ENCODE results near the gene MDGA2. TPM values are rescaled to one million over a fixed set of nuclear protein-coding genes. Genes with fewer than 3 reads are reported as not detected.

Gene MDGA2
- total RNA-seq, 1 experiment from 2014 or later, result not detected

DNA sequence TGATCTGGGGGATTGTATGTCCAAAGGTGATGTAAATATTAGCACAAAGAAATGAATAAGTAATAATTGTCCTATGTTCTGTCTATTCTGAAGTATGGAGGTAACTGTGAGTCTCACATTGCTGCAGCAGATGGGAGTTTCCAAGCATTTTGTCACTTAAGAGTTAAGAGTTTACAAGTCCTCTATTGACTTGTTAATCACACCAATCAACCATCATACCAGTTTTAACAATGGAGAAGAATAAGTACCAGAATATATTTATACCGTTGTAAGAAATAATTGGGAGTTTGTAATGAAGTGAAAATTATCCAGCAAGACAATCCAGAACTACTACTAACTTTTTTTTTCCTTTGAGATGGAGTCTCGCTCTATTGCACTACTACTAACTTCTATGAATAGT, 139.1 kb downstream of the MDGA2 start (continued):
- TF ChIP-seq, protein P1, sequence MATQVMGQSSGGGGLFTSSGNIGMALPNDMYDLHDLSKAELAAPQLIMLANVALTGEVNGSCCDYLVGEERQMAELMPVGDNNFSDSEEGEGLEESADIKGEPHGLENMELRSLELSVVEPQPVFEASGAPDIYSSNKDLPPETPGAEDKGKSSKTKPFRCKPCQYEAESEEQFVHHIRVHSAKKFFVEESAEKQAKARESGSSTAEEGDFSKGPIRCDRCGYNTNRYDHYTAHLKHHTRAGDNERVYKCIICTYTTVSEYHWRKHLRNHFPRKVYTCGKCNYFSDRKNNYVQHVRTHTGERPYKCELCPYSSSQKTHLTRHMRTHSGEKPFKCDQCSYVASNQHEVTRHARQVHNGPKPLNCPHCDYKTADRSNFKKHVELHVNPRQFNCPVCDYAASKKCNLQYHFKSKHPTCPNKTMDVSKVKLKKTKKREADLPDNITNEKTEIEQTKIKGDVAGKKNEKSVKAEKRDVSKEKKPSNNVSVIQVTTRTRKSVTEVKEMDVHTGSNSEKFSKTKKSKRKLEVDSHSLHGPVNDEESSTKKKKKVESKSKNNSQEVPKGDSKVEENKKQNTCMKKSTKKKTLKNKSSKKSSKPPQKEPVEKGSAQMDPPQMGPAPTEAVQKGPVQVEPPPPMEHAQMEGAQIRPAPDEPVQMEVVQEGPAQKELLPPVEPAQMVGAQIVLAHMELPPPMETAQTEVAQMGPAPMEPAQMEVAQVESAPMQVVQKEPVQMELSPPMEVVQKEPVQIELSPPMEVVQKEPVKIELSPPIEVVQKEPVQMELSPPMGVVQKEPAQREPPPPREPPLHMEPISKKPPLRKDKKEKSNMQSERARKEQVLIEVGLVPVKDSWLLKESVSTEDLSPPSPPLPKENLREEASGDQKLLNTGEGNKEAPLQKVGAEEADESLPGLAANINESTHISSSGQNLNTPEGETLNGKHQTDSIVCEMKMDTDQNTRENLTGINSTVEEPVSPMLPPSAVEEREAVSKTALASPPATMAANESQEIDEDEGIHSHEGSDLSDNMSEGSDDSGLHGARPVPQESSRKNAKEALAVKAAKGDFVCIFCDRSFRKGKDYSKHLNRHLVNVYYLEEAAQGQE (IDR thresholded peaks at IDR 0.05; ENCODE audit: low read depth), result no peak
- no peak for TF ChIP-seq TCF7L2 (IDR thresholded peaks at IDR 0.05; ENCODE audit: borderline replicate concordance, extremely low read depth, insufficient read depth, insufficient read length)
- no peak for TF ChIP-seq FOSL1 (IDR thresholded peaks at IDR 0.05; ENCODE audit: low read depth)
- no peak for TF ChIP-seq SRF (IDR thresholded peaks at IDR 0.05; ENCODE audit: low read depth)

DNA sequence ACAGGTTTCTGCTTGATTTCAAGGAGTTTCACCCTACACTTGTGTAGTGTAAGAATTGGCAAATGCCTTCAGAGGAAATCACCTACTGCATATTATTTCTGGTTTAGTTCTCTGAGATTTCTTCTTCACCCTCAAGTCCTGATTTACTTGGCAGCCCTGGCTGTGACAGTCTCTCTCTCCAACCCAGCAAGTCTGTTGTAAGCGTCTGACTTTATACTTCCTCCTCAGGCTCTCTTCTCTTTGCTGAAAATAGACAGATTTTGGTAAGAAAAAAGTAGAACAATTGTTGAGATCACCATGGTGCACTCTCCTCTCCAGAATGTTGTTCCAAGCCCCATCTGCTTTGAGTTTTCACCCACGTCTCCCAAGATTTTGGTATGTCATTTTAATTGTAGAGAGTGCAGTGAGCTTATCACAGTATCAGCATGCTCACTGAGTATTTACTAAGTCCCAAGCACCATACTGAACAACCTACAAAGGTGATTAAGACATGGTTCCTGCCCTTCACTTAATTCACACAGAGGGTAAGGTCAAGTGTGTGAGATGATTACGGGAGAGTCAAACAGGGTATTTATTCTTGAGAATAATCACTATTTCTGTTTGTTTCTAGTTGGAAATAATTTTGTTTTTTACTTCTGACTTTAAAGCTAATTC, 148.7 kb downstream of the MDGA2 start:
- ATAC-seq, result no peak
- POLR2A ChIA-PET, result no interaction called here
- TF ChIP-seq, protein P2, sequence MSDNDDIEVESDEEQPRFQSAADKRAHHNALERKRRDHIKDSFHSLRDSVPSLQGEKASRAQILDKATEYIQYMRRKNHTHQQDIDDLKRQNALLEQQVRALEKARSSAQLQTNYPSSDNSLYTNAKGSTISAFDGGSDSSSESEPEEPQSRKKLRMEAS (IDR thresholded peaks at IDR 0.05), result no peak
- TF ChIP-seq CEBPB (IDR thresholded peaks at IDR 0.05; ENCODE audit: low read depth) (no peak), RAD21 (IDR thresholded peaks at IDR 0.05; ENCODE audit: low read depth) (no peak), FOSL1 (IDR thresholded peaks at IDR 0.05; ENCODE audit: low read depth) (no peak), YY1 (IDR thresholded peaks at IDR 0.05; ENCODE audit: extremely low read depth, insufficient replicate concordance, low read depth, low read length) (no peak), POLR2AphosphoS5 (IDR thresholded peaks at IDR 0.05; ENCODE audit: low read depth, low read length) (no peak), SIN3A (IDR thresholded peaks at IDR 0.05; ENCODE audit: low read depth) (no peak), CBX3 (IDR thresholded peaks at IDR 0.05; ENCODE audit: low read depth) (no peak), ZFX (IDR thresholded peaks at IDR 0.05) (no peak), TCF7L2 (IDR thresholded peaks at IDR 0.05; ENCODE audit: borderline replicate concordance, extremely low read depth, insufficient read depth, insufficient read length) (no peak), ZNF274 (IDR thresholded peaks at IDR 0.05; ENCODE audit: low read depth, low read length) (no peak), JUND (IDR thresholded peaks at IDR 0.05) (no peak)
- TF ChIP-seq, protein P1 (IDR thresholded peaks at IDR 0.05; ENCODE audit: low read depth), result no peak
- TF ChIP-seq, protein P3, sequence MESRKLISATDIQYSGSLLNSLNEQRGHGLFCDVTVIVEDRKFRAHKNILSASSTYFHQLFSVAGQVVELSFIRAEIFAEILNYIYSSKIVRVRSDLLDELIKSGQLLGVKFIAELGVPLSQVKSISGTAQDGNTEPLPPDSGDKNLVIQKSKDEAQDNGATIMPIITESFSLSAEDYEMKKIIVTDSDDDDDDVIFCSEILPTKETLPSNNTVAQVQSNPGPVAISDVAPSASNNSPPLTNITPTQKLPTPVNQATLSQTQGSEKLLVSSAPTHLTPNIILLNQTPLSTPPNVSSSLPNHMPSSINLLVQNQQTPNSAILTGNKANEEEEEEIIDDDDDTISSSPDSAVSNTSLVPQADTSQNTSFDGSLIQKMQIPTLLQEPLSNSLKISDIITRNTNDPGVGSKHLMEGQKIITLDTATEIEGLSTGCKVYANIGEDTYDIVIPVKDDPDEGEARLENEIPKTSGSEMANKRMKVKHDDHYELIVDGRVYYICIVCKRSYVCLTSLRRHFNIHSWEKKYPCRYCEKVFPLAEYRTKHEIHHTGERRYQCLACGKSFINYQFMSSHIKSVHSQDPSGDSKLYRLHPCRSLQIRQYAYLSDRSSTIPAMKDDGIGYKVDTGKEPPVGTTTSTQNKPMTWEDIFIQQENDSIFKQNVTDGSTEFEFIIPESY (IDR thresholded peaks at IDR 0.05; ENCODE audit: extremely low read depth, insufficient replicate concordance, low read length), result no peak

More for the DNA sequence above, 148.7 kb downstream of the MDGA2 start:
- Histone ChIP-seq H3K36me3 (ENCODE audit: control insufficient read depth in 1 of 2, insufficient read depth in 2 of 2, low read length in 2 of 2) (no peaks in the 10 kb centered on the region), H3K4me3 (replicated peaks in 1 of 2; ENCODE audit: low read depth in 1 of 2, low read length in 2 of 2) (no peak overlapping the region), H3K9me2 (ENCODE audit: insufficient read depth) (no peaks in the 10 kb centered on the region), H3K4me1 (ENCODE audit: control insufficient read depth in 1 of 2, insufficient read depth in 2 of 2, low read length in 2 of 2) (no peaks in the 10 kb centered on the region), H3K27ac (ENCODE audit: low read depth, low read length) (no peak overlapping the region), H4K20me1 (ENCODE audit: insufficient read depth) (no peaks in the 10 kb centered on the region), H3K79me2 (ENCODE audit: insufficient read depth, low read length) (no peaks in the 10 kb centered on the region), H3K27me3 (ENCODE audit: insufficient read depth, low read length) (no peaks in the 10 kb centered on the region), H3K9ac (ENCODE audit: low read length) (no peak overlapping the region), H3K4me2 (ENCODE audit: low read length) (no peak overlapping the region), H3K9me3 (ENCODE audit: control insufficient read depth in 1 of 2, insufficient read depth in 1 of 2, low read depth in 1 of 2, low read length in 2 of 2) (0 out of 4 replicates have a peak, but pooled peaks cover 0 to 4% of the 10 kb centered on the region in 2 experiments), H2AFZ (ENCODE audit: low read depth, low read length, poor library complexity, severe bottlenecking) (no peak overlapping the region)
- ChIA-PET CTCF (no interaction called here), RAD21 (ENCODE audit: low non-redundant PET in 1 of 2, low total read pairs in 2 of 2, uncharacterized antibody in 2 of 2, unreplicated experiment in 2 of 2) (no interaction called here)
- intact Hi-C loops (cut with micrococcal nuclease), result no loop called here
- no TSS peak for BruUV-seq (replicated peaks)
- DNase-seq (ENCODE audit: low read depth, low spot score), result no peak
